Brain microvascular endothelial cell (primary cell): Measurements from ENCODE around the gene RNF187.
A peak's percentile ranks its signal among the peaks of the same experiment; 100 is the strongest.

ENCODE experiments used
- DNase-seq: peaks from one replicate; pipeline ENCODE4 v3.0.0-alpha.2; 2020
- H3K27ac ChIP-seq: fragments of 250-450 bp; sonication (Bioruptor Pico); 2 replicates; pipeline ENCODE4 v1.5.1; 2020; ENCODE audit warnings: mild to moderate bottlenecking, moderate library complexity
- H3K27me3 ChIP-seq: fragments of 250-450 bp; sonication (Bioruptor Pico); replicated peaks from 2 replicates; pipeline ENCODE4 v1.5.1; 2020; ENCODE audit warnings: mild to moderate bottlenecking
- H3K36me3 ChIP-seq: fragments of 250-450 bp; sonication (Bioruptor Pico); replicated peaks from 2 replicates; pipeline ENCODE4 v1.5.1; 2020; ENCODE audit warnings: mild to moderate bottlenecking
- H3K4me3 ChIP-seq: 2 replicates; pipeline ENCODE4 v1.5.1; 2011; ENCODE audit warnings: low read depth, mild to moderate bottlenecking, control low read depth, low read length, moderate library complexity
- CTCF ChIP-seq: IDR thresholded peaks from 2 replicates; pipeline ENCODE4 v1.5.1; 2011; ENCODE audit warnings: low read depth, mild to moderate bottlenecking, moderate library complexity, low read length, control low read depth, inconsistent platforms; ENCODE audit errors: missing control alignments
- in situ Hi-C: cut with HindIII; loops from 2 replicates; pipeline ENCODE4 v1.10.0; 2017; ENCODE audit warnings: low sequenced_read_pairs, low pct_ligation_motif_present

The RNF187 gene

GRCh38 chr1:228456252-228457016, 30.7 kb upstream of the RNF187 start:
- no peaks in the 10 kb centered on the region for H3K36me3 ChIP-seq
- H3K4me3 ChIP-seq = peak overlapping the region; percentile 58
- DNase-seq = no peak
- no peak overlapping the region for H3K27ac ChIP-seq
- in situ Hi-C loops = no loop called here
- no peaks in the 10 kb centered on the region for H3K27me3 ChIP-seq
- no peak for TF ChIP-seq CTCF

- Histone ChIP-seq H3K27me3 (no peaks in the 10 kb centered on the region), H3K4me3 (peak overlapping the region; percentile 58), H3K36me3 (no peaks in the 10 kb centered on the region), H3K27ac (peak overlapping the region; percentile 72)
- DNase-seq = no peak
- in situ Hi-C loops = no loop called here
- TF ChIP-seq CTCF = no peak
These were observed 30.2 kb upstream of the RNF187 start for GRCh38 chr1:228457017-228457395.

DNA sequence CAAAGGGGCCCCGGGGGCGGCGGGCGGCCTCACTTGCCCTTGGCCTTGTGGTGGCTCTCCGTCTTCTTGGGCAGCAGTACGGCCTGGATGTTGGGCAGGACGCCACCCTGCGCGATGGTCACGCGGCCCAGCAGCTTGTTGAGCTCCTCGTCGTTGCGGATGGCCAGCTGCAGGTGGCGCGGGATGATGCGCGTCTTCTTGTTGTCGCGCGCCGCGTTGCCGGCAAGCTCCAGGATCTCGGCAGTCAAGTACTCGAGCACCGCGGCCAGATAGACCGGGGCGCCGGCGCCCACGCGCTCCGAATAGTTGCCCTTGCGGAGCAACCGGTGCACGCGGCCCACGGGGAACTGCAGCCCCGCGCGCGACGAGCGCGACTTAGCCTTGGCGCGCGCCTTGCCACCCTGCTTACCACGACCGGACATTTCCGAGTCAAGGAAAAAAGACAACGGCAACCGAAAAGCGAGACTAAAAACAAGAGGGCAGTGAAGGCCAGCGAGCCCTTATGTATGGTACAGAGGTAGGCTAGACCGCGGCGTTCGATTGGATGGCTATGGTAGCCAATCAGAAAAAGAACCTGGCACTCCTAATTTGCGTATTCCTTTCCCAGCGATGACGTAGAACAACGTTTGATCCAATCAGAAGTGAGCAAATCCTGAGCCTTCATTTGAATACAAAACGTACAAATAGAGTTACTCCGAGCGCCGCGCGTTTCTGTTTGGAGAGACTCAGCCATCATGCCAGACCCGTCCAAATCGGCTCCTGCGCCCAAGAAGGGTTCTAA, 29.6 kb upstream of the RNF187 start:
- TF ChIP-seq CTCF = peak; percentile 39
- in situ Hi-C loops = no loop called here
- DNase-seq = peak; percentile 98
- peaks cover 4% of the 10 kb centered on the region for H3K27me3 ChIP-seq
- peak overlapping the region; percentile 72 for H3K27ac ChIP-seq
- peak overlapping the region; percentile 58 for H3K4me3 ChIP-seq
- no peaks in the 10 kb centered on the region for H3K36me3 ChIP-seq

- Histone ChIP-seq H3K4me3 (peak overlapping the region; percentile 58), H3K36me3 (no peaks in the 10 kb centered on the region), H3K27ac (peak overlapping the region; percentile 8), H3K27me3 (peaks cover 4% of the 10 kb centered on the region)
- in situ Hi-C loops = no loop called here
- TF ChIP-seq CTCF = peak; percentile 87
- DNase-seq = peak; percentile 79
These were observed 27.8 kb upstream of the RNF187 start for GRCh38 chr1:228459091-228459993.

GRCh38 chr1:228460821-228461220, 26.4 kb upstream of the RNF187 start:
- Histone ChIP-seq H3K27ac (no peak overlapping the region), H3K4me3 (no peak overlapping the region), H3K36me3 (no peaks in the 10 kb centered on the region), H3K27me3 (peaks cover 7% of the 10 kb centered on the region)
- in situ Hi-C loops = no loop called here
- no peak for TF ChIP-seq CTCF
- no peak for DNase-seq
